WTC11 (cell line): ENCODE data around the gene GNG13.

Experiments used
- CREB1 ChIP-seq: sonication (generic); formaldehyde crosslinking; IDR thresholded peaks from 2 replicates; pipeline ENCODE4 v1.8.0; 2023; ENCODE audit warnings: mild to moderate bottlenecking, missing genetic modification reagents
- ELF4 ChIP-seq: sonication (generic); formaldehyde crosslinking; IDR thresholded peaks from 2 replicates; pipeline ENCODE4 v1.8.1; 2022; ENCODE audit warnings: low read depth, mild to moderate bottlenecking, moderate library complexity, missing genetic modification reagents
- ESRRA ChIP-seq: sonication (generic); formaldehyde crosslinking; IDR thresholded peaks from 2 replicates; pipeline ENCODE4 v1.8.1; 2022; ENCODE audit warnings: mild to moderate bottlenecking, missing genetic modification reagents, borderline replicate concordance
- FOXP1 ChIP-seq: sonication (generic); formaldehyde crosslinking; IDR thresholded peaks from 2 replicates; pipeline ENCODE4 v1.8.0; 2022; ENCODE audit warnings: missing genetic modification reagents, mild to moderate bottlenecking, moderate library complexity, borderline replicate concordance
- GABPB1 ChIP-seq: sonication (generic); formaldehyde crosslinking; IDR thresholded peaks from 2 replicates; pipeline ENCODE4 v1.8.1; 2023; ENCODE audit warnings: mild to moderate bottlenecking, missing genetic modification reagents
- NFYB ChIP-seq: sonication (generic); formaldehyde crosslinking; conservative IDR thresholded peaks from 2 replicates; pipeline ENCODE4 v1.8.0; 2022; ENCODE audit warnings: low read depth, missing genetic modification reagents
- TCF7 ChIP-seq: sonication (generic); formaldehyde crosslinking; IDR thresholded peaks from 2 replicates; pipeline ENCODE4 v1.8.0; 2022; ENCODE audit warnings: mild to moderate bottlenecking, low read depth, missing genetic modification reagents, moderate library complexity
- TEAD4 ChIP-seq: sonication (generic); formaldehyde crosslinking; IDR thresholded peaks from 2 replicates; pipeline ENCODE4 v1.8.0; 2022; ENCODE audit warnings: mild to moderate bottlenecking, missing genetic modification reagents
- TF ChIP-seq, protein P1 (sequence below): sonication (generic); formaldehyde crosslinking; IDR thresholded peaks from 2 replicates; pipeline ENCODE4 v1.8.0; 2022; ENCODE audit warnings: mild to moderate bottlenecking, missing genetic modification reagents
- TF ChIP-seq, protein P2 (sequence below): sonication (generic); formaldehyde crosslinking; IDR thresholded peaks from 2 replicates; pipeline ENCODE4 v1.8.1; 2022; ENCODE audit warnings: missing genetic modification reagents, borderline replicate concordance
- TF ChIP-seq, protein P3 (sequence below): sonication (generic); formaldehyde crosslinking; IDR thresholded peaks from 2 replicates; pipeline ENCODE4 v1.8.0; 2022; ENCODE audit warnings: mild to moderate bottlenecking, missing genetic modification reagents
- TF ChIP-seq, protein P4 (sequence below): fragments of 200-600 bp; IDR thresholded peaks from 2 replicates; pipeline ENCODE4 v1.8.0; 2022; ENCODE audit warnings: antibody characterized with exemption
- TF ChIP-seq, protein P5 (sequence below): sonication (generic); formaldehyde crosslinking; IDR thresholded peaks from 2 replicates; pipeline ENCODE4 v1.8.1; 2023; ENCODE audit warnings: mild to moderate bottlenecking, missing genetic modification reagents, moderate library complexity
- TF ChIP-seq, protein P6 (sequence below): sonication (generic); formaldehyde crosslinking; IDR thresholded peaks from 2 replicates; pipeline ENCODE4 v1.8.0; 2022; ENCODE audit warnings: mild to moderate bottlenecking, missing genetic modification reagents

DNA sequence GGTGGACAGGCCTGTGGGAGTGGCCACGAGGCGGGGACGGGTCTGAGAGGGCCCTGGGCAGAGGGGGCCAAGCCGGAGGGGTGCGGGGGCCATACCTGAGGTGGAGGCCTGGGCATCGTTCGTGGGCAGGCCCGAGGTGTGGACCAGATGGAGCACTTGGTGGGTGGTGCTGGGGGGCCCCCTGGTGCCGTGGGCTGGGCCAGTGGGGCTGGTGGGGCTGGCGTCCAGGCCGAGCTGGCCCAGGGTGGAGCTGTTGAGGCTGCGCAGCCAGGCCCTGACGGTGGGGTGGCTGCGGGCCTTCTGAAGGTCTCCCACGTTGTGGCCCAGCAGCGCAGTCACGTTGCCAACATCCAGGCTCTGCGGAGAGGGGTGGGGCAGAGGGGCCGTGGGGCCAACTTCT, 30.6 kb downstream of the GNG13 start:
- no peak for TF ChIP-seq ELF4
- TF ChIP-seq, protein P1, sequence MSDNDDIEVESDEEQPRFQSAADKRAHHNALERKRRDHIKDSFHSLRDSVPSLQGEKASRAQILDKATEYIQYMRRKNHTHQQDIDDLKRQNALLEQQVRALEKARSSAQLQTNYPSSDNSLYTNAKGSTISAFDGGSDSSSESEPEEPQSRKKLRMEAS, result no peak
- TF ChIP-seq, protein P2, sequence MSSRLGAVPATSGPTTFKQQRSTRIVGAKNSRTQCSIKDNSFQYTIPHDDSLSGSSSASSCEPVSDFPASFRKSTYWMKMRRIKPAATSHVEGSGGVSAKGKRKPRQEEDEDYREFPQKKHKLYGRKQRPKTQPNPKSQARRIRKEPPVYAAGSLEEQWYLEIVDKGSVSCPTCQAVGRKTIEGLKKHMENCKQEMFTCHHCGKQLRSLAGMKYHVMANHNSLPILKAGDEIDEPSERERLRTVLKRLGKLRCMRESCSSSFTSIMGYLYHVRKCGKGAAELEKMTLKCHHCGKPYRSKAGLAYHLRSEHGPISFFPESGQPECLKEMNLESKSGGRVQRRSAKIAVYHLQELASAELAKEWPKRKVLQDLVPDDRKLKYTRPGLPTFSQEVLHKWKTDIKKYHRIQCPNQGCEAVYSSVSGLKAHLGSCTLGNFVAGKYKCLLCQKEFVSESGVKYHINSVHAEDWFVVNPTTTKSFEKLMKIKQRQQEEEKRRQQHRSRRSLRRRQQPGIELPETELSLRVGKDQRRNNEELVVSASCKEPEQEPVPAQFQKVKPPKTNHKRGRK (CRISPR knock-in tag), result no peak
- TF ChIP-seq GABPB1 (CRISPR knock-in tag), result no peak
- TF ChIP-seq, protein P3, sequence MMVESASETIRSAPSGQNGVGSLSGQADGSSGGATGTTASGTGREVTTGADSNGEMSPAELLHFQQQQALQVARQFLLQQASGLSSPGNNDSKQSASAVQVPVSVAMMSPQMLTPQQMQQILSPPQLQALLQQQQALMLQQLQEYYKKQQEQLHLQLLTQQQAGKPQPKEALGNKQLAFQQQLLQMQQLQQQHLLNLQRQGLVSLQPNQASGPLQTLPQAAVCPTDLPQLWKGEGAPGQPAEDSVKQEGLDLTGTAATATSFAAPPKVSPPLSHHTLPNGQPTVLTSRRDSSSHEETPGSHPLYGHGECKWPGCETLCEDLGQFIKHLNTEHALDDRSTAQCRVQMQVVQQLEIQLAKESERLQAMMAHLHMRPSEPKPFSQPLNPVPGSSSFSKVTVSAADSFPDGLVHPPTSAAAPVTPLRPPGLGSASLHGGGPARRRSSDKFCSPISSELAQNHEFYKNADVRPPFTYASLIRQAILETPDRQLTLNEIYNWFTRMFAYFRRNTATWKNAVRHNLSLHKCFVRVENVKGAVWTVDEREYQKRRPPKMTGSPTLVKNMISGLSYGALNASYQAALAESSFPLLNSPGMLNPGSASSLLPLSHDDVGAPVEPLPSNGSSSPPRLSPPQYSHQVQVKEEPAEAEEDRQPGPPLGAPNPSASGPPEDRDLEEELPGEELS (CRISPR knock-in tag), result no peak
- TF ChIP-seq, protein P4, sequence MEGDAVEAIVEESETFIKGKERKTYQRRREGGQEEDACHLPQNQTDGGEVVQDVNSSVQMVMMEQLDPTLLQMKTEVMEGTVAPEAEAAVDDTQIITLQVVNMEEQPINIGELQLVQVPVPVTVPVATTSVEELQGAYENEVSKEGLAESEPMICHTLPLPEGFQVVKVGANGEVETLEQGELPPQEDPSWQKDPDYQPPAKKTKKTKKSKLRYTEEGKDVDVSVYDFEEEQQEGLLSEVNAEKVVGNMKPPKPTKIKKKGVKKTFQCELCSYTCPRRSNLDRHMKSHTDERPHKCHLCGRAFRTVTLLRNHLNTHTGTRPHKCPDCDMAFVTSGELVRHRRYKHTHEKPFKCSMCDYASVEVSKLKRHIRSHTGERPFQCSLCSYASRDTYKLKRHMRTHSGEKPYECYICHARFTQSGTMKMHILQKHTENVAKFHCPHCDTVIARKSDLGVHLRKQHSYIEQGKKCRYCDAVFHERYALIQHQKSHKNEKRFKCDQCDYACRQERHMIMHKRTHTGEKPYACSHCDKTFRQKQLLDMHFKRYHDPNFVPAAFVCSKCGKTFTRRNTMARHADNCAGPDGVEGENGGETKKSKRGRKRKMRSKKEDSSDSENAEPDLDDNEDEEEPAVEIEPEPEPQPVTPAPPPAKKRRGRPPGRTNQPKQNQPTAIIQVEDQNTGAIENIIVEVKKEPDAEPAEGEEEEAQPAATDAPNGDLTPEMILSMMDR, result no peak
- TF ChIP-seq CREB1, result no peak
- TF ChIP-seq NFYB, result no peak
- TF ChIP-seq, protein P5, sequence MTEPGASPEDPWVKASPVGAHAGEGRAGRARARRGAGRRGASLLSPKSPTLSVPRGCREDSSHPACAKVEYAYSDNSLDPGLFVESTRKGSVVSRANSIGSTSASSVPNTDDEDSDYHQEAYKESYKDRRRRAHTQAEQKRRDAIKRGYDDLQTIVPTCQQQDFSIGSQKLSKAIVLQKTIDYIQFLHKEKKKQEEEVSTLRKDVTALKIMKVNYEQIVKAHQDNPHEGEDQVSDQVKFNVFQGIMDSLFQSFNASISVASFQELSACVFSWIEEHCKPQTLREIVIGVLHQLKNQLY, result no peak
- TF ChIP-seq, protein P6, sequence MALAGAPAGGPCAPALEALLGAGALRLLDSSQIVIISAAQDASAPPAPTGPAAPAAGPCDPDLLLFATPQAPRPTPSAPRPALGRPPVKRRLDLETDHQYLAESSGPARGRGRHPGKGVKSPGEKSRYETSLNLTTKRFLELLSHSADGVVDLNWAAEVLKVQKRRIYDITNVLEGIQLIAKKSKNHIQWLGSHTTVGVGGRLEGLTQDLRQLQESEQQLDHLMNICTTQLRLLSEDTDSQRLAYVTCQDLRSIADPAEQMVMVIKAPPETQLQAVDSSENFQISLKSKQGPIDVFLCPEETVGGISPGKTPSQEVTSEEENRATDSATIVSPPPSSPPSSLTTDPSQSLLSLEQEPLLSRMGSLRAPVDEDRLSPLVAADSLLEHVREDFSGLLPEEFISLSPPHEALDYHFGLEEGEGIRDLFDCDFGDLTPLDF (CRISPR knock-in tag), result no peak
- no peak for TF ChIP-seq FOXP1
- no peak for TF ChIP-seq ESRRA (CRISPR knock-in tag)
- no peak for TF ChIP-seq TCF7 (CRISPR knock-in tag)
- no peak for TF ChIP-seq TEAD4 (CRISPR knock-in tag)
